WTC11 (cell line): ENCODE data around the gene IRX1. TPM values are rescaled to one million over a fixed set of nuclear protein-coding genes. Genes with fewer than 3 reads are reported as not detected.

Experiments
- ATAC-seq: fragments of 200-7000 bp; cut with Tn5 transposase; 2 replicates; pipeline ENCODE4 v1.10.0; 2021; ENCODE audit warnings: mild to moderate bottlenecking, moderate library complexity
- CTCF ChIA-PET: fragments of 300-600 bp; sonication (Branson Sonifier 250); formaldehyde crosslinking; loops from one replicate; lab custom pipeline; 2021; ENCODE audit warnings: antibody characterized with exemption; lab: Charles Lee
- POLR2A ChIA-PET: fragments of 350-600 bp; sonication (Branson Sonifier 250); formaldehyde crosslinking; loops from one replicate; lab custom pipeline; 2021; ENCODE audit warnings: antibody characterized with exemption; lab: Charles Lee
- DNase-seq: peaks from one replicate; pipeline ENCODE4 v3.0.0; 2021; ENCODE audit warnings: low spot score
- H3K27ac Mint-ChIP-seq: 2 replicates; pipeline ENCODE4 v1.8.0; 2021; ENCODE audit warnings: mixed read lengths
- H3K27me3 Mint-ChIP-seq: 2 replicates; pipeline ENCODE4 v1.8.0; 2021; ENCODE audit warnings: low read depth, mild to moderate bottlenecking, moderate library complexity, mixed read lengths
- H3K36me3 Mint-ChIP-seq: 2 replicates; pipeline ENCODE4 v1.8.0; 2021; ENCODE audit warnings: mixed read lengths
- H3K4me1 Mint-ChIP-seq: 2 replicates; pipeline ENCODE4 v1.8.0; 2022; ENCODE audit warnings: mixed read lengths
- H3K4me3 Mint-ChIP-seq: 2 replicates; pipeline ENCODE4 v1.8.0; 2021; ENCODE audit warnings: mild to moderate bottlenecking, moderate library complexity, mixed read lengths
- H3K9me3 Mint-ChIP-seq: 2 replicates; pipeline ENCODE4 v1.8.0; 2021; ENCODE audit warnings: mixed read lengths
- E2F4 ChIP-seq: sonication (generic); formaldehyde crosslinking; IDR thresholded peaks from 2 replicates; pipeline ENCODE4 v1.8.1; 2022; ENCODE audit warnings: low read depth, mild to moderate bottlenecking, moderate library complexity, missing genetic modification reagents, borderline replicate concordance
- E2F5 ChIP-seq: sonication (generic); formaldehyde crosslinking; IDR thresholded peaks from 2 replicates; pipeline ENCODE4 v1.8.1; 2022; ENCODE audit warnings: mild to moderate bottlenecking, moderate library complexity, missing genetic modification reagents
- MLX ChIP-seq: sonication (generic); formaldehyde crosslinking; IDR thresholded peaks from 2 replicates; pipeline ENCODE4 v1.8.1; 2023; ENCODE audit warnings: mild to moderate bottlenecking, missing genetic modification reagents, moderate library complexity
- OVOL2 ChIP-seq: fragments of 250-450 bp; sonication (Bioruptor Pico); IDR thresholded peaks from 2 replicates; pipeline ENCODE4 v1.9.0; 2021; ENCODE audit warnings: mild to moderate bottlenecking, borderline replicate concordance
- PRDM15 ChIP-seq: sonication (generic); formaldehyde crosslinking; IDR thresholded peaks from 2 replicates; pipeline ENCODE4 v1.8.0; 2022; ENCODE audit warnings: missing genetic modification reagents
- PRRX2 ChIP-seq: fragments of 250-450 bp; sonication (Bioruptor Pico); IDR thresholded peaks from 2 replicates; pipeline ENCODE4 v1.8.0; 2021; ENCODE audit warnings: mild to moderate bottlenecking
- STAT6 ChIP-seq: sonication (generic); formaldehyde crosslinking; conservative IDR thresholded peaks from 2 replicates; pipeline ENCODE4 v1.8.1; 2023; ENCODE audit warnings: mild to moderate bottlenecking, low read depth, missing genetic modification reagents, moderate library complexity
- TEAD1 ChIP-seq: sonication (generic); formaldehyde crosslinking; IDR thresholded peaks from 2 replicates; pipeline ENCODE4 v1.8.0; 2022; ENCODE audit warnings: mild to moderate bottlenecking, missing genetic modification reagents
- TP53 ChIP-seq: sonication (generic); formaldehyde crosslinking; IDR thresholded peaks from 2 replicates; pipeline ENCODE4 v1.8.1; 2023; ENCODE audit warnings: mild to moderate bottlenecking, missing genetic modification reagents
- USF2 ChIP-seq: sonication (generic); formaldehyde crosslinking; IDR thresholded peaks from 2 replicates; pipeline ENCODE4 v1.8.1; 2023; ENCODE audit warnings: mild to moderate bottlenecking, missing genetic modification reagents, moderate library complexity
- ZNF232 ChIP-seq: sonication (generic); formaldehyde crosslinking; IDR thresholded peaks from 2 replicates; pipeline ENCODE4 v1.8.0; 2022; ENCODE audit warnings: mild to moderate bottlenecking, missing genetic modification reagents
- ZNF512 ChIP-seq: sonication (generic); formaldehyde crosslinking; IDR thresholded peaks from 2 replicates; pipeline ENCODE4 v1.8.1; 2022; ENCODE audit warnings: missing genetic modification reagents, borderline replicate concordance
- total RNA-seq: library from RNA; stranded (reverse); gene quantifications from 3 replicates; pipeline ENCODE4 v1.2.3, GENCODE V29; 2021
- TF ChIP-seq, protein P1 (sequence below): sonication (generic); formaldehyde crosslinking; IDR thresholded peaks from 2 replicates; pipeline ENCODE4 v1.8.1; 2022; ENCODE audit warnings: low read depth, missing genetic modification reagents, borderline replicate concordance
- TF ChIP-seq, protein P2 (sequence below): fragments of 250-450 bp; sonication (Bioruptor Pico); IDR thresholded peaks from 2 replicates; pipeline ENCODE4 v1.9.0; 2021; ENCODE audit warnings: mild to moderate bottlenecking

Gene IRX1
- total RNA-seq, 1 experiment from 2014 or later: 21.0 TPM

DNA sequence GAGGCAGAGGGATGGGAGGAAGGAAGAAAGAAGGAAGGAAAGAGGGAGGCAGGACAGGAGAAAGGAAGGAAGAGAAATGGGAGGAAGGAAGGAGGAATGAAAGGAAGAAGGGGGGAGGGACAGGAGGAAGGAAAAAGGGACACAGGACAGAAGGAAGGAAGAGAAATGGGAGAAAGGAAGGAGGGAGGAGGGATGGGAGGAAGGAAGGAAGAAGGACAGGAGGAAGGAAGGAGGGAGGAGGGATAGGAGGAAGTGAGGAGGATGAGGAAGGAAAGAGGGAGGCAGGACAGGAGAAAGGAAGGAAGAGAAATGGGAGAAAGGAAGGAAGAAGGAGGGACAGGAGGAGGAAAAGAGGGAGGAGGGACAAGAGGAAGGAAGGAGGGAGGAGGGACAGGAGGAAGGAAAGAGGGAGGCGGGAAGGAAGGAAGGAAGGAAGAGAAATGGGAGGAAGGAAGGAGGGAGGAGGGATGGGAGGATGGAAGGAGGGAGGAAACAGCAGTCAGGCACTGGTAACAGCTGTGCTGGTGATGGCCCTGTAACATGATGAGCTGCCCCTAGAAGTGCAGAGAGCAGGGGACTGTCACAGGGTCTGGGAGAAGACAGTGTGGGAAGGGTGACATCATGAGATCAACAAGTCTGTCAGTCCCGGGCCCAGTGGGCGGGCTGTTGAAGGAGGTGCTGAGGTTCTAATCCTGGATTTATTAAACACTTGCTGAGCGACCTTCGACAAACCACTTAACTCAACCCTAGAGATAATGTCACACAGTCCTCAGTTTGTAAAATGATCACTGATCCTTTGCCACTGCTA, 10.7 kb upstream of the IRX1 start:
- no peak for TF ChIP-seq OVOL2 (CRISPR knock-in tag)
- TF ChIP-seq STAT6 (CRISPR knock-in tag): no peak
- TF ChIP-seq ZNF232 (CRISPR knock-in tag): no peak
- TF ChIP-seq, protein P1, sequence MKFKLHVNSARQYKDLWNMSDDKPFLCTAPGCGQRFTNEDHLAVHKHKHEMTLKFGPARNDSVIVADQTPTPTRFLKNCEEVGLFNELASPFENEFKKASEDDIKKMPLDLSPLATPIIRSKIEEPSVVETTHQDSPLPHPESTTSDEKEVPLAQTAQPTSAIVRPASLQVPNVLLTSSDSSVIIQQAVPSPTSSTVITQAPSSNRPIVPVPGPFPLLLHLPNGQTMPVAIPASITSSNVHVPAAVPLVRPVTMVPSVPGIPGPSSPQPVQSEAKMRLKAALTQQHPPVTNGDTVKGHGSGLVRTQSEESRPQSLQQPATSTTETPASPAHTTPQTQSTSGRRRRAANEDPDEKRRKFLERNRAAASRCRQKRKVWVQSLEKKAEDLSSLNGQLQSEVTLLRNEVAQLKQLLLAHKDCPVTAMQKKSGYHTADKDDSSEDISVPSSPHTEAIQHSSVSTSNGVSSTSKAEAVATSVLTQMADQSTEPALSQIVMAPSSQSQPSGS (CRISPR knock-in tag): no peak
- TF ChIP-seq, protein P2, sequence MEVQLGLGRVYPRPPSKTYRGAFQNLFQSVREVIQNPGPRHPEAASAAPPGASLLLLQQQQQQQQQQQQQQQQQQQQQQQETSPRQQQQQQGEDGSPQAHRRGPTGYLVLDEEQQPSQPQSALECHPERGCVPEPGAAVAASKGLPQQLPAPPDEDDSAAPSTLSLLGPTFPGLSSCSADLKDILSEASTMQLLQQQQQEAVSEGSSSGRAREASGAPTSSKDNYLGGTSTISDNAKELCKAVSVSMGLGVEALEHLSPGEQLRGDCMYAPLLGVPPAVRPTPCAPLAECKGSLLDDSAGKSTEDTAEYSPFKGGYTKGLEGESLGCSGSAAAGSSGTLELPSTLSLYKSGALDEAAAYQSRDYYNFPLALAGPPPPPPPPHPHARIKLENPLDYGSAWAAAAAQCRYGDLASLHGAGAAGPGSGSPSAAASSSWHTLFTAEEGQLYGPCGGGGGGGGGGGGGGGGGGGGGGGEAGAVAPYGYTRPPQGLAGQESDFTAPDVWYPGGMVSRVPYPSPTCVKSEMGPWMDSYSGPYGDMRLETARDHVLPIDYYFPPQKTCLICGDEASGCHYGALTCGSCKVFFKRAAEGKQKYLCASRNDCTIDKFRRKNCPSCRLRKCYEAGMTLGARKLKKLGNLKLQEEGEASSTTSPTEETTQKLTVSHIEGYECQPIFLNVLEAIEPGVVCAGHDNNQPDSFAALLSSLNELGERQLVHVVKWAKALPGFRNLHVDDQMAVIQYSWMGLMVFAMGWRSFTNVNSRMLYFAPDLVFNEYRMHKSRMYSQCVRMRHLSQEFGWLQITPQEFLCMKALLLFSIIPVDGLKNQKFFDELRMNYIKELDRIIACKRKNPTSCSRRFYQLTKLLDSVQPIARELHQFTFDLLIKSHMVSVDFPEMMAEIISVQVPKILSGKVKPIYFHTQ (CRISPR knock-in tag): no peak
- TF ChIP-seq E2F5 (CRISPR knock-in tag): no peak
- no peak for TF ChIP-seq ZNF512 (CRISPR knock-in tag)
- Mint-ChIP-seq H3K27ac (no peak overlapping the region), H3K4me3 (no peak overlapping the region), H3K4me1 (peaks cover under 1% of the 10 kb centered on the region), H3K36me3 (no peaks in the 10 kb centered on the region), H3K27me3 (peaks cover 58% of the 10 kb centered on the region), H3K9me3 (no peaks in the 10 kb centered on the region)
- DNase-seq: no peak
- ChIA-PET POLR2A (interaction anchor here (0.6 kb wide), 1 partner anchor 965 kb away, joined by 3 read pairs; no protein-coding TSS in a partner anchor), CTCF (no interaction called here)
- ATAC-seq: no peak

- POLR2A ChIA-PET: interaction anchor here (0.6 kb wide), 1 partner anchor 13 kb away, joined by 4 read pairs; no protein-coding TSS in a partner anchor
- no peak for ATAC-seq
- CTCF ChIA-PET: interaction anchor here (0.7 to 3.2 kb wide), 5 partner anchors 13 to 460 kb away, joined by 3 to 25 read pairs (median 3); no protein-coding TSS in a partner anchor
- H3K4me1 Mint-ChIP-seq: peaks cover 31% of the 10 kb centered on the region
- peak; percentile 45 for DNase-seq
- no peaks in the 10 kb centered on the region for H3K9me3 Mint-ChIP-seq
- no peaks in the 10 kb centered on the region for H3K36me3 Mint-ChIP-seq
- H3K27me3 Mint-ChIP-seq: peaks cover 95% of the 10 kb centered on the region
- H3K4me3 Mint-ChIP-seq: peak overlapping the region; percentile 63
- H3K27ac Mint-ChIP-seq: no peak overlapping the region
- TF ChIP-seq E2F4: no peak
- no peak for TF ChIP-seq PRDM15 (CRISPR knock-in tag)
- no peak for TF ChIP-seq MLX (CRISPR knock-in tag)
- no peak for TF ChIP-seq TP53 (CRISPR knock-in tag)
- no peak for TF ChIP-seq PRRX2 (CRISPR knock-in tag)
- no peak for TF ChIP-seq TEAD1 (CRISPR knock-in tag)
- TF ChIP-seq USF2 (CRISPR knock-in tag): no peak
Measured at GRCh38 chr5:3590161-3590966, 5.3 kb upstream of the IRX1 start.
